MG63 (cell line): ENCODE results near the gene PLEKHH1. TPM values are rescaled to one million over a fixed set of nuclear protein-coding genes. Genes with fewer than 3 reads are reported as not detected.
"Not testable (repeated sequence)": the region's sequence is repeated elsewhere in the genome, so short reads cannot be mapped to it uniquely, and the experiment has no call there.

Experiments used
- DNase-seq: peaks from one replicate; pipeline ENCODE4 v3.0.0-alpha.2; 2020
- H3K27me3 ChIP-seq: fragments of 250-450 bp; sonication (Bioruptor Pico); 2 replicates; pipeline ENCODE4 v1.5.1; 2020; ENCODE audit warnings: mild to moderate bottlenecking, moderate library complexity
- H3K36me3 ChIP-seq: fragments of 250-450 bp; sonication (Bioruptor Pico); 2 replicates; pipeline ENCODE4 v1.5.1; 2020; ENCODE audit warnings: mild to moderate bottlenecking, moderate library complexity
- H3K4me3 ChIP-seq: fragments of 250-450 bp; sonication (Bioruptor Pico); 2 replicates; pipeline ENCODE4 v1.5.1; 2020; ENCODE audit warnings: mild to moderate bottlenecking, moderate library complexity
- H3K9me3 ChIP-seq: fragments of 250-450 bp; sonication (Bioruptor Pico); 2 replicates; pipeline ENCODE4 v1.5.1; 2020; ENCODE audit warnings: mild to moderate bottlenecking, moderate library complexity
- total RNA-seq: library from RNA; depleted of rRNA; stranded (reverse); fragments of >200 nt; shearing (Covaris generic); gene quantifications from 2 replicates; pipeline ENCODE4 v1.2.3, GENCODE V29; 2014; ENCODE audit warnings: low replicate concordance

Gene PLEKHH1
- total RNA-seq, 1 experiment from 2014 or later: 0.07 TPM

DNA sequence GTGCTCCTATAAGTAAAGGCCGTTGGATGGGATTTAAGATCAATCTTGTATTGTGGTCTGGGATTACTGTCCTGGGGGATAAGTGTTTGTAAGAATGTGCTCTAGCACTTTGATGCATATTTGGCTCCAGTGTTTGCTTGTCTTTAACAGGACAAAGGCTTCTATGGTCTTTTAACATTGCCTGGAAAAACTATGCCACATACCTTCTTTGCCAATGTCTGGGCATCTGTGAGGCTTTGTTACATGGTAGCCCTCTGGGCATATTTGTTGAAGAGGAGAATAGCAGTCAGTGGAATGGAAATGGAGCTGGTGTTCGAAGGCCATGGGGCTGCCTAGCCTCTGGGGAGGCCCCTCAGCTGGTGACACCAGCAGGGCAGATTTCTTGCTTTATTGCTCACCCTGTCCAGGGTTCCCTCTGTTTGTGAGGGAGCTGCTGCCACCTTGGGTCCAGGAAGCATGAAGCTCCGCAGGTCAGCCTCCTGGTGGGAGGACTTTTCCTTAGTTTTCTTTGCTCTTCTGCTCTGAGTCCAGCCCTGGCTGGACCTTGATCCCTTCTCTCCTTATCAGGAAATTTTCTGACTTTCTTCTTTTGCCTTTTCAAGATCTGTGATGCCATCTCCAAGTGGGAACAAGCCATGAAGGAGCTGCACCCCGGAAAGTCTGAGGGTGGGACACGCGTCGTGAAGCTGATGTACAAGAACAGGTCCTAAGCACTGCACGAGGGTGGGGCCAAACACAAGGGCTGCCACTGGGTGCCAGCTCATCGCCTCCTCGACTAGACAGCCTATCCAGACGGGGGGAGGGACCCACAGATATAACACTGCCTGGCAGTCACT, 47.5 kb downstream of the PLEKHH1 start:
- DNase-seq: no peak
- H3K9me3 ChIP-seq: no peaks in the 10 kb centered on the region
- H3K4me3 ChIP-seq: no peak overlapping the region
- no peaks in the 10 kb centered on the region for H3K36me3 ChIP-seq
- no peaks in the 10 kb centered on the region for H3K27me3 ChIP-seq

DNA sequence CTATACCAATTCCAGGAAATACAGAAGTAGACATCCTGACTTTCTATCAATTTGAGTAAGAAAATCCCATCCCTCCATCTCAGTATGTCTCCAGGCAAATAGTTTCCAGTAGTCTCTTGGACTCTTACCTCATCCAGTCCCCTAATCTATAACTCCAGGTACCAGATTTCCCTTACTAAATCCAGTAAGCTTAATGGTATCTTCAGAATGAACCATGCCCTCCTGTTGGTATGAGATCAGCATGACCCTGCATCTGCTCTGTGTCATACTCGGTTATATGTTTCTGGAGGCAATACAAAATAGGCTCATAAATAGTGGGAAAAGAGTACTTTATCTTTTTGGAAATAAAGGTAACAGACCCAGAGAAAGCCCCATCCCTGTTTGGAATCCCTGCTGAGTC, 48.6 kb downstream of the PLEKHH1 start:
- DNase-seq: no peak
- no peak overlapping the region for H3K4me3 ChIP-seq
- no peaks in the 10 kb centered on the region for H3K27me3 ChIP-seq
- H3K36me3 ChIP-seq: no peaks in the 10 kb centered on the region
- H3K9me3 ChIP-seq: no peaks in the 10 kb centered on the region

DNA sequence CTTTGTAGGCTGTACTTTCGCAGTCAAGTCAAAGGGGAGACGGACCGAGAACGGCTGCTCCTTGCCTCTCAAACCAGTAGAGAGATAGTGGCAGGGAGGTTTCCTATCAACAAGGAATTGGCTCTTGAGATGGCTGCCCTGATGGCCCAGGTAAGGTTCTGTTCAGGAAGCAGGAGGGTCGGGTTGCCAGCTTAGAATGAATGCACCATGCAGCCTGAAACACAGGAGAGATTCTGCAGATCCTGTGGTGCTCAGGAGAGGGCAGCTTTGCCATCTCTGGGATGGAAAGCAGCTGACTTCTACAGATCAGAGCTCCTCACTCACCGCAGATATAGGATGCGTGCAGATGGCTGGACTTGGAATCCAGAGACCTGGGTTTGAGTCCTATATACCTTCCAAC, 49.0 kb downstream of the PLEKHH1 start:
- H3K36me3 ChIP-seq: no peaks in the 10 kb centered on the region
- no peak for DNase-seq
- H3K9me3 ChIP-seq: no peaks in the 10 kb centered on the region
- H3K27me3 ChIP-seq: no peaks in the 10 kb centered on the region
- H3K4me3 ChIP-seq: no peak overlapping the region

DNA sequence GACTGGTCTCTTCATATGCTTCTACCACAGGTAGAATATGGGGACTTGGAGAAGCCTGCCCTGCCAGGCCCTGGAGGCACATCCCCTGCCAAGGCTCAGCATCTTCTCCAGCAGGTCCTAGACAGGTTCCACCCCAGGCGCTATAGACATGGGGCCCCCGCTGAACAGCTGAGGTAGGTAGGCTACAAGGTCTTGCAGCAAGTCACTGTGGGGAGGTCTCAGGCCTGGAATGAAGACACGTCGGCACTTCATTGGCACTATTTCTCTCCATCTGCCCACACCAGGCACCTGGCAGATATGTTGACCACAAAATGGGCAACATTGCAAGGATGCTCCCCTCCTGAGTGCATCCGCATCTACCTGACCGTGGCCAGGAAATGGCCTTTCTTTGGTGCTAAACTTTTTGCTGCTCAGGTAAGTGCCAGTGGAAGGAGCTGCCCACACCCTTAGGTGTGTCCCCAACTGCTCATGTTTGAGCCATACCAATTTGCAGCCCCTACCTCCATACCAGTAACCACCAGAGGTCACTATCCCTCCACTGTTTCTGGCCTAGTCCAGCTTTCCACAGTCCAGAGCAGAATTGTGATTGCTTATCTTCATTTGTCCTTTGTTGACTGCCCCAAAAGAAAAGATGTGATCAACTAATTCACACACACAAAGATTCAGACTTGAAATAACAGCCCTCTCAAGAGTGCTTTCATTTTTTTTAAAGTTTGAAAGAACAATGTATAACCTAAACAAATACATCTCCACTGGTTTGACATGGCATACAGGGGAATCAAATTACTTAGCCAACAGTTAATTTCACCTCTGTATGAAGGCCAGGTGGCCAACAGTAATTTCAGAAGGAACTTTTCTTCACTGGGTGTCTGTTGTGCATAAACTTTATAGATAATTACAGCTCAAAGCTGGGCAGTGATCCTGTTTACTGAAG, 50.9 kb downstream of the PLEKHH1 start:
- H3K36me3 ChIP-seq: no peaks in the 10 kb centered on the region
- no peak overlapping the region for H3K4me3 ChIP-seq
- H3K27me3 ChIP-seq: no peaks in the 10 kb centered on the region
- DNase-seq: no peak
- H3K9me3 ChIP-seq: no peaks in the 10 kb centered on the region

DNA sequence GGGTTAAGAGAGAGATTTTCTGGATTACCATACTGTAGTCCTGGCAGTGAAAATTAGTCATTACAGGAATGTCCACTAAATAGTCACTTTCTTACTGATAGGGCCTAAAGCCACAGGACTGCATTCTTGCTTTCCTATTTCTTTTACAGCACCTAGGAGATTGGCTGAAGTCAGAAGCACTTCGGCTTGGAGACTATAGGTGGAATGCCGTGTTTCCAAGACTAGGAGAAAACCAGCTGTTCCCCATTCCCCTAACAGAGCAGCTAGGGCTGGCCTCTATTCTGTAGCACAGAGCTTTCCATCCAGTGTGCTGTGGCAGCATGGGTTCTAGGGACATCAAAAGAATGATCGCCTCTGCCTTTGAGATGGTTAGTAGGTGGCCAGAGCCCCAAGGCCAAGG, 51.9 kb downstream of the PLEKHH1 start:
- DNase-seq: no peak
- no peaks in the 10 kb centered on the region for H3K27me3 ChIP-seq

DNA sequence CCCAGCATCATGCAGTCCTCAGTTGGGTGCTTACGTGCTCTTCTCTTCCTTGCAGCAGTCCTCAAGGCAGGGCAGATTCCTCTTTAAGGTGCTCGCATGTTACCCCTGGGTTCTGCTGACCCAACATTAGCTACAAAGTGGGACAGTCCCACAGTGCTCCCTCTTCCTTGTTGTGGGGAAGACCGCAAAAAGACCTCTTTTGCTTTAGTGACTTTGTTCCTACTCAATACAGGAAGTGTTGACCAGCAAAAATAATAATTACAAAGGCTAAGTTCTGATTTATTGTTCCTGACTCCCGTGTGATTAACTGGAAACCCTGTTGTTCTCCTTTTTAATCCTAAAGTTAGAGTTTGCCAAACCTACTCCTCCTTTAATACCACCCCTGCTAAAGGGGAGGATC, 53.3 kb downstream of the PLEKHH1 start:
- no peaks in the 10 kb centered on the region for H3K36me3 ChIP-seq
- H3K4me3 ChIP-seq: no peak overlapping the region
- H3K9me3 ChIP-seq: no peaks in the 10 kb centered on the region
- H3K27me3 ChIP-seq: no peaks in the 10 kb centered on the region
- no peak for DNase-seq

More for the DNA sequence above, 51.9 kb downstream of the PLEKHH1 start:
- Histone ChIP-seq H3K4me3 (no peak overlapping the region), H3K9me3 (no peaks in the 10 kb centered on the region), H3K36me3 (no peaks in the 10 kb centered on the region)

DNA sequence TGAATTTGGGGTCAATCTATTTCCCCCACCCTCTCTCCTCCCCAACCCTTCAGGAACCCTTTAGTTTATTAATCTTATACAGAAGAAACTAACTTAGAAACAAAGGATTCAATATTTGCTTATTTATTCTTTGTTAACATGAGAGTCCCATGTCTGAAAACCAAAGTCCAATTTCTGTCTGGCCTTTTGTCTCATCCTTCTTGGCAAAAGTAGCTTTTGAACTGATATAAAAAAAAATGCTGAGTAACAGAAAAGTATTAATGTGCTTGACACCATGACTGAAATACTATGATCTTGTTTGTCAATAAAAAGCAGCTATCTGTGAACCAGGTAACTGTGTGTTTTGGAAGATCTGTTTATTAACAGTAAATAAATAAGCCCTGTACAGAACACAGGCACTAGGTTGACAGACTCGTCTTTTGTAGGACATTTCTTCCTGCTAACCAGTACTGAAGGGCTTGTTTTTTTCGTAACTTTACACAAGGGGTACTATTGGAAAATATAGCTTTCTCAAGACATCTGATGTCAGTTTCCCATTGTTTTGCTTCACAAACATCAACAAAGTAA, 56.2 kb downstream of the PLEKHH1 start:
- no peaks in the 10 kb centered on the region for H3K36me3 ChIP-seq
- no peak for DNase-seq
- H3K27me3 ChIP-seq: no peaks in the 10 kb centered on the region
- no peaks in the 10 kb centered on the region for H3K9me3 ChIP-seq
- no peak overlapping the region for H3K4me3 ChIP-seq

DNA sequence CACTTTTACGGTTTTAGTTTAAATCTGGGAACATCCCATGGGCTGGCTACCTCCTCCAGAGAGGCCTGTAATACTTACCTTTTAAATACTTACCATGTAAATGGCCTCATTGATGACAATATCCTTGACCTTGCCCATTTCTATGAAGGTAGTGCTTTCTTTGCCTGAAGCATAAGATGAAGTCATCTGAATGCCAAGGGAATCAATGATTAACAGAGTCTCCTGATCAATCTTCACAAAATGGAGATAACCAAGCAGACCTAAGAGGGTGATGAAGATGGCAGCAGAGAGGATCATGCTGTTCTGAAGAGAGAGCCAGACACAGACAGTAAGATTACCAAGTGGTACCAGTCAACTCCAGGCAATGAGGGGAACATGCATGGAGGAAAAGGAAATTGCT, 60.6 kb downstream of the PLEKHH1 start:
- H3K27me3 ChIP-seq, H3K9me3 ChIP-seq, H3K4me3 ChIP-seq, H3K36me3 ChIP-seq, DNase-seq: not testable (repeated sequence)

DNA sequence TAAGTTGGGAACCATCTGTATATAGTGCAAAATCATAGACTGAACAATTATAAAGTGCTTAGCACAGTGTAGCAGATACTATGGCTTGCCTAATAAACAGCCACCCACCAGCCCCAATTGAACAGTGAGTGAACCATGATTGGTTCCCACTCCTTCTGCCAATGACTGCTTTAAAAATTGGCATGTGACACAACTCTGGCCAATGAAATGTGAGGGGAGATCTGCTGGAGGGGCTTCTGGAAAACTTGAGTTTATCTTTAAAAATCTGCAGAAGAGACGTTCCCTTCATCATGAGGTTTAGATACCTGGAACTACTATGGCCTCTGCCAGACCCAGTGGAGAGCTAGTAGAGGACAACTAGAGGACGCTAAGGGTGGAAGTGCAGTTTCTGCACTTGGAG, 62.3 kb downstream of the PLEKHH1 start:
- Histone ChIP-seq H3K27me3 (no peaks in the 10 kb centered on the region), H3K9me3 (no peaks in the 10 kb centered on the region), H3K4me3 (no peak overlapping the region), H3K36me3 (no peaks in the 10 kb centered on the region)
- no peak for DNase-seq

DNA sequence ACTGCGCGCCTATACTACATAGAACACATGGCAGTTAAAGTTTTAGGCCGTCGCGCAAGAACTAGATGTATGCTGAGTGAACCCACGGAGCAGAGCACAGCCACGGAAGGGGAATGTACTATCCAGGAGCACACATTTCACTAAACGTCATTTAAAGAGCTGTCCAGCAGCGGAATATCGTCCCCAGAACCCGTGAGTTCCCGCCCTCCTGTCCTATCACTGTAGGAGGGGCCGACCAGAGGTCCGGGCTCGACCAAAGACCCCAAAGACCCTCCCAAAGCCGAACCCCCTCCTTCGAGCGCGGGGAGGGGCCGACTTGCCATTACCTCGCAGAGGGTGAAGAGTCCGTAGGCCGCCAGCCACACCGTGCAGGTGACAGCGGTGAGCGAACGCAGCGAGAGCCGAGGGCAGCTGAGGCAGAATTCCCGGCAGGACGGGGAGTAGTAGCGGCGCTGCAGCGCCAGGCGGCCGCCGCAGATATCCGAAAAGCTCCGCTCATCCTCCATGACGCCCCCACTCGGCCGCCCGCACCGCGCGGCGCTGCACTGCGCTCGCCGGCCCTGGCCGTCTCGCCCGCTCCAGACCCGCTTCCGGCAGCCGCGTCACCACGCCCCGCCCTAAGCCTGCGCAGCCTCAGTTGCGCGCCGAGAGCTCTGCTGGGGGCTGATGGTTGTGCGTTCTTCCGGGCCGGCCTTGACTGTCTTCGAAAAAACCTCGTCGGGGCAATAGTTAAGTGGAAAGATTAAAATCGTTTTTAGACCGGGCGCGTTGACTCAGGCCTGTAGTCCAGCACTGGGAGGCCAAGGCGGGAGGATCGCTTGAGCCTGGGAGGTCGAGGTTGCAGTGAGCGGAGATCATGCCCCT, 66.8 kb downstream of the PLEKHH1 start, which contains the start of gene PIGH:
PIGH (minus strand) TSS at position 571 of the 864 bp plus-strand sequence; CDS start at position 506, 65 bp downstream.
- H3K36me3 ChIP-seq: no peaks in the 10 kb centered on the region
- peak within 1 kb of the TSS; percentile 82 for H3K4me3 ChIP-seq
- peak; percentile 78 for DNase-seq

DNA sequence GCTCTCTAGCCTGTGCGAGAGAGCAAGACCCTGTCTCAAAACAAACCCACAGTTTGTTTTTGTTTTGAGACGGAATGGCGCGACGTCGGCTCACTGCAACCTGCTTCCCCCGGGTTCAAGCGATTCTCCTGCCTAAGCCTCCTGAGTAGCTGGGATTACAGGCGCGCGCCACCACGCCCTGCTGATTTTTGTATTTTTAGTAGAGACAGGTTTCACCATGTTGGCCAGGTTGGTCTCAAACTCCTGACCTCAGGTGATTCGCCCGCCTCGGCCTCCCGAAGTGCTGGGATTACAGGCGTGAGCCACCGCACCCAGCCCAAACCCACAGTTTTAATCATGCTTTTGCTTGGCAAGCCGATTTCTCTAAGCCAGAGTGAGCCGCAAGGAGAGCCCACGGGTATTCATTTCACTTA, 67.5 kb downstream of the PLEKHH1 start:
- not testable (repeated sequence) for DNase-seq

More for the DNA sequence above, 66.8 kb downstream of the PLEKHH1 start, which contains the start of gene PIGH:
- Histone ChIP-seq H3K9me3 (no peaks in the 10 kb centered on the region), H3K27me3 (no peaks in the 10 kb centered on the region)

DNA sequence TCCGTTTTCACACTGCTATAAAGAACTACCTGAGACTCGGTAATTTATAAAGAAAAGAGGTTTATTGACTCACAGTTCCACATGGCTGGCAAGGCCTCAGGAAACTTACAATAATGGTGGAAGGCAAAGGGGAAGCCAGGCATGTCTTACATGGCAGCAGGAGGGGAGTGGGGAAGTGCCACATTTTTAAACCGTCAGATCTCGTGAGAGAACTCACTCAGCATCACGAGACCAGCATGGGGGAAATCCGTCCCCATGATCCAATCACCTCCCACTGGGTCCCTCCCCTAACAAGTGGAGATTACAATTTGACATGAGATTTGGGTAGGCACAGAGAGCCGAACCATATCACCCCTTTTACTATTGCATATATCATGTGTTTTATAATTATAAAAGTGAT, 69.0 kb downstream of the PLEKHH1 start:
- no peak overlapping the region for H3K4me3 ChIP-seq
- no peaks in the 10 kb centered on the region for H3K9me3 ChIP-seq
- DNase-seq: no peak
- H3K36me3 ChIP-seq: no peaks in the 10 kb centered on the region
- H3K27me3 ChIP-seq: no peaks in the 10 kb centered on the region

More for the DNA sequence above, 67.5 kb downstream of the PLEKHH1 start:
- H3K4me3 ChIP-seq: peak overlapping the region; percentile 82
- not testable (repeated sequence) for H3K36me3 ChIP-seq, H3K27me3 ChIP-seq, H3K9me3 ChIP-seq

DNA sequence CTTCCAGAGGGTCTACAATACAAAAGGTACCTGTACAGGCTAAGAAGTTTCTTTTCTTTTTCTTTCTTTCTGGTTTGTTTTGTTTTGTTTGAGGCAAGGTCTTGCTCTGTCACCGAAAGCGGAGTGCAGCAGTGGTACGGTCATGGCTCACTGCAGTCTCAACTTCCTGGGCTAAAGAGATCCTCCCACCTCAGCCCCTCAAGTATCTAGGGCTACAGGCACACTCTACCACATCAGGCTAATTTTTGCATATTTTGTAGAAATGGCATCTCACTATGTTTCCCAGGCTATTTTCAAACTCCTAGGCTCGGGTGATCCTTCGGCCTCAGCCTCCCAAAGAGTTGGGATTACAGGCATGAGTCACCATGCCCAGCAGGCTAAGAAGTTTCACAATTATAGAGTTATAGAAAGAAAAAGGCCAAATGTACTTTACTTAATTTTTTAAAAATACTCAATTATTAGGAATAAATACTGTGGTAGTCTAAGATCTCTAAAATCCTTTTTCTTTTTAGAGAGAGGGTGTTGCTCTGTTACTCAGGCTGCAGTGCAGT, 70.0 kb downstream of the PLEKHH1 start:
- H3K4me3 ChIP-seq: no peak overlapping the region
- H3K27me3 ChIP-seq: no peaks in the 10 kb centered on the region
- DNase-seq: no peak
- no peaks in the 10 kb centered on the region for H3K9me3 ChIP-seq
- H3K36me3 ChIP-seq: no peaks in the 10 kb centered on the region

DNA sequence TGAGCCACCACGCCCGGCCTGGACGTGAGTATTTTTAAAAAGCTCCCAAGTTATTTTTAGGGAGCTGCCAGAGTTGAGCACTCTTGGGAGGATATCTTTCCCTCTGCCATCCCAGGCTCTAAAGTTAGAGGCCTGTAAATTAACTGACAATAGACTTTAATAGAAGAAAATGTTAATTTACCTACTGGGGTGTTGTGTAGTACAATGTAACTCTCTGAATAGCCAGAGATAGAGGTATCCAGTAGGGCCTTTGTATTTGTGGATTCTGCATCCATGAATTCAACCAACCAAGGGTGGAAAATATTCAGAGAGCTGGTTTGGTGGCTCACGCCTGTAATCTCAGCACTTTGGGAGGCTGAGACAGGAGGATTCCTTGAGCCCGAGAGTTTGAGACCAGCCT, 74.6 kb downstream of the PLEKHH1 start:
- H3K9me3 ChIP-seq: no peaks in the 10 kb centered on the region
- DNase-seq: no peak
- H3K4me3 ChIP-seq: no peak overlapping the region
- H3K27me3 ChIP-seq: no peaks in the 10 kb centered on the region
- H3K36me3 ChIP-seq: no peaks in the 10 kb centered on the region

DNA sequence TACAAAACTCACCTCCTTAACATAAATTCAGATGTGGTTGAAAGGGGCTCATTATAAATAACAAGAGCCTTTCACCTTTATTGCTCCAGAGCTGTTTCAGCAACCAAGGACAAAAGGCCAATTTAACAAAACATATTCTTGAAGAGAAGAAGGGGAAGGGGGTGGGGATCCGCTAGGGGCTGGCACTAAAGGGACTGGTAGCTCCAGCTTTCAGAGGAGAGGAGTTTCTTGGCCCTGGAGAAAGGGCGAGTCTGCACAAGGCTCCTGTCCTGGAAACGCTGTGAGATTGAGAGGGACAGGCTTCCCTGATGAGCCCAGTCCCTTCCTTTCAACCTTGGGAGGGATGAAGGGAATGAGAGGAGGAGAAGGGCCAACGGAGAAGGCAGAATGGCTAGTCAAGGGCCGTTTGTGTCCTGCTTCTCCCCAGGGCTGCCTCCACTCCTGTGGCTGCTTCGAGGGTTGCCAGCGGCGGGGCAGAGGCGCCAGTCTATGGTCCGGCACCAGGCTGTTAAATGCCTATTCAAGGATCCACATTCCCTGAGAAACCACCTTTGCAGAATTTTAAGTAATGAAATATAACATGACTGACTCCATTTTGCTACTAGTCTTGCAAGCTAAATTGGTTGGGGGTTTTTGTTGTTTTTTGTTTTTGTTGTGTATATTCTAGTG, 76.7 kb downstream of the PLEKHH1 start:
- H3K27me3 ChIP-seq: no peaks in the 10 kb centered on the region
- H3K9me3 ChIP-seq: no peaks in the 10 kb centered on the region
- DNase-seq: no peak
- H3K36me3 ChIP-seq: no peaks in the 10 kb centered on the region
- no peak overlapping the region for H3K4me3 ChIP-seq
